Kidney capillary endothelial cell (primary cell): Measurements from ENCODE around the gene RIMS1.
"Not testable (repeated sequence)": the region's sequence is repeated elsewhere in the genome, so short reads cannot be mapped to it uniquely, and the experiment has no call there.

Experiments used
- DNase-seq: peaks from one replicate; pipeline ENCODE4 v3.0.0-alpha.2; 2018; ENCODE audit warnings: low spot score

RIMS1 gene

GRCh38 chr6:71983131-71983530 is 96.8 kb downstream of the RIMS1 start:
- DNase-seq = no peak

- DNase-seq = no peak
These were observed 108.4 kb downstream of the RIMS1 start for GRCh38 chr6:71994705-71995271.

- no peak for DNase-seq
These were observed 111.0 kb downstream of the RIMS1 start for GRCh38 chr6:71997341-71997740.

- no peak for DNase-seq
These were observed 116.1 kb downstream of the RIMS1 start for GRCh38 chr6:72002415-72002814.

- DNase-seq = not testable (repeated sequence)
These were observed 120.2 kb downstream of the RIMS1 start for GRCh38 chr6:72006591-72006990.

GRCh38 chr6:72022830-72023229 is 136.5 kb downstream of the RIMS1 start:
- DNase-seq = no peak

GRCh38 chr6:72031471-72031870 is 145.1 kb downstream of the RIMS1 start:
- DNase-seq = no peak

GRCh38 chr6:72032086-72032485 is 145.7 kb downstream of the RIMS1 start:
- no peak for DNase-seq

- DNase-seq = no peak
These were observed 149.1 kb downstream of the RIMS1 start for GRCh38 chr6:72035486-72035885.

GRCh38 chr6:72035966-72036365 is 149.6 kb downstream of the RIMS1 start:
- DNase-seq = no peak

GRCh38 chr6:72037006-72037405 is 150.7 kb downstream of the RIMS1 start:
- no peak for DNase-seq

- no peak for DNase-seq
These were observed 153.8 kb downstream of the RIMS1 start for GRCh38 chr6:72040111-72040510.

GRCh38 chr6:72042088-72042487 is 155.7 kb downstream of the RIMS1 start:
- peak; percentile 3 for DNase-seq

- no peak for DNase-seq
These were observed 161.7 kb downstream of the RIMS1 start for GRCh38 chr6:72048080-72048479.

GRCh38 chr6:72049376-72049775 is 163.0 kb downstream of the RIMS1 start:
- DNase-seq = no peak

- DNase-seq = no peak
These were observed 174.9 kb downstream of the RIMS1 start for GRCh38 chr6:72061286-72061685.

GRCh38 chr6:72064399-72064975 is 178.1 kb downstream of the RIMS1 start:
- DNase-seq = no peak

GRCh38 chr6:72078096-72078495 is 191.7 kb downstream of the RIMS1 start:
- no peak for DNase-seq

- DNase-seq = no peak
These were observed 194.1 kb downstream of the RIMS1 start for GRCh38 chr6:72080260-72080941.

GRCh38 chr6:72081871-72082270 is 195.5 kb downstream of the RIMS1 start:
- DNase-seq = no peak

GRCh38 chr6:72083976-72084375 is 197.6 kb downstream of the RIMS1 start:
- no peak for DNase-seq

- peak; percentile 20 for DNase-seq
These were observed 198.7 kb downstream of the RIMS1 start for GRCh38 chr6:72084992-72085569.

GRCh38 chr6:72094506-72094905 is 208.2 kb downstream of the RIMS1 start:
- no peak for DNase-seq
